Measurements from ENCODE around the gene ATF5. TPM values are rescaled to one million over a fixed set of nuclear protein-coding genes. Genes with fewer than 3 reads are reported as not detected.

The ATF5 gene
- total and polyA plus RNA-seq, 2 of the 13 experiments (the other 11 are each of a cell fraction or from before 2014, with no cell fraction given): 5.2 to 10.3 TPM

- TF ChIP-seq ZNF407 (CRISPR knock-in tag; IDR thresholded peaks at IDR 0.05; ENCODE audit: not compliant biosample characterization) (peak; percentile 79), RERE (CRISPR knock-in tag; IDR thresholded peaks at IDR 0.05; ENCODE audit: low read depth) (no peak), MAZ (IDR thresholded peaks at IDR 0.05; ENCODE audit: borderline replicate concordance, low read depth, low read length) (no peak), MAZ (CRISPR knock-in tag; IDR thresholded peaks at IDR 0.05; ENCODE audit: low read depth) (0 out of 2 replicates have a peak, but pooled peaks have one; percentile 65), AGO2 (optimal IDR thresholded peaks at IDR 0.05; ENCODE audit: low read depth, low read length) (peak; percentile 95), SAP130 (CRISPR knock-in tag; IDR thresholded peaks at IDR 0.05; ENCODE audit: low read depth) (peak; percentile 68), FOXC1 (CRISPR knock-in tag; IDR thresholded peaks at IDR 0.05; ENCODE audit: borderline replicate concordance) (peak; percentile 68), ZNF296 (CRISPR knock-in tag; conservative IDR thresholded peaks at IDR 0.05) (no peak), ZNF737 (CRISPR knock-in tag; IDR thresholded peaks at IDR 0.05; ENCODE audit: borderline replicate concordance) (peak; percentile 55; the same call in 1 of the 2 replicates), ZIK1 (CRISPR knock-in tag; IDR thresholded peaks at IDR 0.05; ENCODE audit: borderline replicate concordance, low read depth) (no peak), ZBTB33 (CRISPR knock-in tag; IDR thresholded peaks at IDR 0.05) (no peak), MEIS2 (CRISPR knock-in tag; IDR thresholded peaks at IDR 0.05) (peak; percentile 70; the same call in 1 of the 2 replicates), BHLHE40 (IDR thresholded peaks at IDR 0.05; ENCODE audit: low read length) (no peak), ZFP90 (CRISPR knock-in tag; IDR thresholded peaks at IDR 0.05; ENCODE audit: borderline replicate concordance) (0 out of 2 replicates have a peak, but pooled peaks have one; percentile 95)
Measured at GRCh38 chr19:49929121-49929610, at the start of gene ATF5, which contains the start of gene NUP62 (continued).
